ENCODE measurements around the gene DRD1.
A peak's percentile ranks its signal among the peaks of the same experiment; 100 is the strongest.

The DRD1 gene

DNA sequence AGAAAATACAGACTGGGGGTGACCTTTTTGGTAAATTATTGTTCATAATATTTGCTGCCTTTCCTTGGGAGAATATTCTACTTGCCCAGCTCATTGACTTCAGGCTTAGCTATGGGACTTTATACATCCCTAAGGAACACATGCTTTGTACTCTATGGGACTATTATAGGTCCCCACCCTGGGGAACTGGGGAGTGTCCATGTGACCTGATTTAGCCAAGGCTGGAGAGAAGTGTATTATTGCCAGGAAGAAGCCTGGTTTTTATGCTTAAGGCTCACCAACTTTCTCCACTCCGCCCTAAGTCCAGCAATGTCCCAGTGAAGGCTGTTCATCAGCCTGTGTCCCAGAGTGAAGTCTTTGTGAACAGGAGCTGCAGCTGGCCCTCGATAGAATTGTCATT lies 16.6 kb upstream of the DRD1 start:
- no peak for ATAC-seq

DNA sequence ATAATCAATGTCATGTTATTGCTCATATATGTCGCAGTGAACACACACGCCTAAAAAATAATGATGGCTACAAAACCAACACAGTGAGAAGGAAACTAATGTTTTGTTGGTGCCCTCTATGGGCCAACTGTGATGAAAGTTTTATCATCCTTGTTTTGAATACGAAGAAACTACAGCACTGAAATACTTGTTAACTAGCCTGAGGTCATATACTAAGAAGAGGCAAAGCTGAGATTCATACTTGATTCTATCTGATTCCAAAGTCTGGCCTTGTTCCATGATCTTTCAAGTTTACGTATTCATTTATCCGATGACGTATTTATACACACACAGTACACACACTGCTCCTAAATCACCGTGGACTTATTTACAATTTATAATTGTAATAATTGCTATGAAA lies 16.1 kb upstream of the DRD1 start:
- TF ChIP-seq PPARA (CRISPR knock-in tag; IDR thresholded peaks at IDR 0.05; ENCODE audit: borderline replicate concordance), result no peak
- no peak for TF ChIP-seq ZNF8 (CRISPR knock-in tag; IDR thresholded peaks at IDR 0.05)
- TF ChIP-seq BACH2 (CRISPR knock-in tag; IDR thresholded peaks at IDR 0.05; ENCODE audit: borderline replicate concordance), result no peak
- no peak for TF ChIP-seq ZFP3 (CRISPR knock-in tag; IDR thresholded peaks at IDR 0.05)
- TF ChIP-seq ARNTL (CRISPR knock-in tag; IDR thresholded peaks at IDR 0.05; ENCODE audit: borderline replicate concordance, low read depth), result no peak
- no peak for TF ChIP-seq TCF4 (CRISPR knock-in tag; IDR thresholded peaks at IDR 0.05; ENCODE audit: borderline replicate concordance)
- no peak for TF ChIP-seq ESRRG (CRISPR knock-in tag; IDR thresholded peaks at IDR 0.05)
- no peak for TF ChIP-seq CSDC2 (CRISPR knock-in tag; IDR thresholded peaks at IDR 0.05)
- TF ChIP-seq, protein P1, sequence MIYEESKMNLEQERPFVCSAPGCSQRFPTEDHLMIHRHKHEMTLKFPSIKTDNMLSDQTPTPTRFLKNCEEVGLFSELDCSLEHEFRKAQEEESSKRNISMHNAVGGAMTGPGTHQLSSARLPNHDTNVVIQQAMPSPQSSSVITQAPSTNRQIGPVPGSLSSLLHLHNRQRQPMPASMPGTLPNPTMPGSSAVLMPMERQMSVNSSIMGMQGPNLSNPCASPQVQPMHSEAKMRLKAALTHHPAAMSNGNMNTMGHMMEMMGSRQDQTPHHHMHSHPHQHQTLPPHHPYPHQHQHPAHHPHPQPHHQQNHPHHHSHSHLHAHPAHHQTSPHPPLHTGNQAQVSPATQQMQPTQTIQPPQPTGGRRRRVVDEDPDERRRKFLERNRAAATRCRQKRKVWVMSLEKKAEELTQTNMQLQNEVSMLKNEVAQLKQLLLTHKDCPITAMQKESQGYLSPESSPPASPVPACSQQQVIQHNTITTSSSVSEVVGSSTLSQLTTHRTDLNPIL (CRISPR knock-in tag; IDR thresholded peaks at IDR 0.05; ENCODE audit: low read depth), result no peak
- TF ChIP-seq ZFP30 (CRISPR knock-in tag; IDR thresholded peaks at IDR 0.05), result no peak
- no peak for TF ChIP-seq RARB (CRISPR knock-in tag; IDR thresholded peaks at IDR 0.05)
- TF ChIP-seq, protein P2, sequence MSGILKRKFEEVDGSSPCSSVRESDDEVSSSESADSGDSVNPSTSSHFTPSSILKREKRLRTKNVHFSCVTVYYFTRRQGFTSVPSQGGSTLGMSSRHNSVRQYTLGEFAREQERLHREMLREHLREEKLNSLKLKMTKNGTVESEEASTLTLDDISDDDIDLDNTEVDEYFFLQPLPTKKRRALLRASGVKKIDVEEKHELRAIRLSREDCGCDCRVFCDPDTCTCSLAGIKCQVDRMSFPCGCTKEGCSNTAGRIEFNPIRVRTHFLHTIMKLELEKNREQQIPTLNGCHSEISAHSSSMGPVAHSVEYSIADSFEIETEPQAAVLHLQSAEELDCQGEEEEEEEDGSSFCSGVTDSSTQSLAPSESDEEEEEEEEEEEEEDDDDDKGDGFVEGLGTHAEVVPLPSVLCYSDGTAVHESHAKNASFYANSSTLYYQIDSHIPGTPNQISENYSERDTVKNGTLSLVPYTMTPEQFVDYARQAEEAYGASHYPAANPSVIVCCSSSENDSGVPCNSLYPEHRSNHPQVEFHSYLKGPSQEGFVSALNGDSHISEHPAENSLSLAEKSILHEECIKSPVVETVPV (CRISPR knock-in tag; IDR thresholded peaks at IDR 0.05), result no peak
- TF ChIP-seq, protein P3, sequence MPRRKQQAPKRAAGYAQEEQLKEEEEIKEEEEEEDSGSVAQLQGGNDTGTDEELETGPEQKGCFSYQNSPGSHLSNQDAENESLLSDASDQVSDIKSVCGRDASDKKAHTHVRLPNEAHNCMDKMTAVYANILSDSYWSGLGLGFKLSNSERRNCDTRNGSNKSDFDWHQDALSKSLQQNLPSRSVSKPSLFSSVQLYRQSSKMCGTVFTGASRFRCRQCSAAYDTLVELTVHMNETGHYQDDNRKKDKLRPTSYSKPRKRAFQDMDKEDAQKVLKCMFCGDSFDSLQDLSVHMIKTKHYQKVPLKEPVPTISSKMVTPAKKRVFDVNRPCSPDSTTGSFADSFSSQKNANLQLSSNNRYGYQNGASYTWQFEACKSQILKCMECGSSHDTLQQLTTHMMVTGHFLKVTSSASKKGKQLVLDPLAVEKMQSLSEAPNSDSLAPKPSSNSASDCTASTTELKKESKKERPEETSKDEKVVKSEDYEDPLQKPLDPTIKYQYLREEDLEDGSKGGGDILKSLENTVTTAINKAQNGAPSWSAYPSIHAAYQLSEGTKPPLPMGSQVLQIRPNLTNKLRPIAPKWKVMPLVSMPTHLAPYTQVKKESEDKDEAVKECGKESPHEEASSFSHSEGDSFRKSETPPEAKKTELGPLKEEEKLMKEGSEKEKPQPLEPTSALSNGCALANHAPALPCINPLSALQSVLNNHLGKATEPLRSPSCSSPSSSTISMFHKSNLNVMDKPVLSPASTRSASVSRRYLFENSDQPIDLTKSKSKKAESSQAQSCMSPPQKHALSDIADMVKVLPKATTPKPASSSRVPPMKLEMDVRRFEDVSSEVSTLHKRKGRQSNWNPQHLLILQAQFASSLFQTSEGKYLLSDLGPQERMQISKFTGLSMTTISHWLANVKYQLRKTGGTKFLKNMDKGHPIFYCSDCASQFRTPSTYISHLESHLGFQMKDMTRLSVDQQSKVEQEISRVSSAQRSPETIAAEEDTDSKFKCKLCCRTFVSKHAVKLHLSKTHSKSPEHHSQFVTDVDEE (CRISPR knock-in tag; IDR thresholded peaks at IDR 0.05), result no peak
- no peak for TF ChIP-seq GLIS3 (CRISPR knock-in tag; IDR thresholded peaks at IDR 0.05)
- TF ChIP-seq SNAI2 (CRISPR knock-in tag; IDR thresholded peaks at IDR 0.05), result no peak
- no peak for TF ChIP-seq ZNF70 (CRISPR knock-in tag; IDR thresholded peaks at IDR 0.05)
- ATAC-seq, result peak; percentile 60

More for the DNA sequence above, 16.6 kb upstream of the DRD1 start:
- no peak for TF ChIP-seq BACH2 (CRISPR knock-in tag; IDR thresholded peaks at IDR 0.05; ENCODE audit: borderline replicate concordance)
- no peak for TF ChIP-seq TCF4 (CRISPR knock-in tag; IDR thresholded peaks at IDR 0.05; ENCODE audit: borderline replicate concordance)
- TF ChIP-seq, protein P1 (CRISPR knock-in tag; IDR thresholded peaks at IDR 0.05; ENCODE audit: low read depth), result no peak
- TF ChIP-seq, protein P2 (CRISPR knock-in tag; IDR thresholded peaks at IDR 0.05), result no peak

DNA sequence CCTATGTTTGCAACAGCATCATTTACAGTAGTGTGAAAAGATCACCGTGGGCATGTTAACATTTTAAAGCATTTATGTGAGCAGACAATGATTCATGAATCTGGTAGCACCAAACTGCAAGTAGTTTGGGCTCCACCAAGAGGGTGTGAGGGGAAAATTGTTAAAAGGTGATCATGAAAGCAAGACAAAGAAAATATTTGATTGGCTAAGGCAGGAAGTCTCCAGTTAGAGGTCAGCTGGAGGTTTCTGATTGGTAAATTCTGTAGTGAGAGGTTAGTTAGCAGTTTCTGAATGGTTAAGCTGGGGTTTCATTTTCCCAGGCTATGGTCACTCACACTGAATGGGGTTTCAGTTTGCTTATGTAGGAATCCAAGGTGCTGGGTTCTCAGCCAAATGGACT lies 13.5 kb upstream of the DRD1 start:
- no peak for ATAC-seq
- TF ChIP-seq ZC3H10 (CRISPR knock-in tag; IDR thresholded peaks at IDR 0.05) (no peak), TCF4 (CRISPR knock-in tag; IDR thresholded peaks at IDR 0.05; ENCODE audit: borderline replicate concordance) (no peak), OSR1 (CRISPR knock-in tag; IDR thresholded peaks at IDR 0.05) (no peak), SNAI2 (CRISPR knock-in tag; IDR thresholded peaks at IDR 0.05) (no peak), RARB (CRISPR knock-in tag; IDR thresholded peaks at IDR 0.05) (no peak), ZNF565 (CRISPR knock-in tag; conservative IDR thresholded peaks at IDR 0.05; ENCODE audit: low read depth) (no peak), BACH2 (CRISPR knock-in tag; IDR thresholded peaks at IDR 0.05; ENCODE audit: borderline replicate concordance) (no peak), ESRRG (CRISPR knock-in tag; IDR thresholded peaks at IDR 0.05) (no peak), TOX (CRISPR knock-in tag; IDR thresholded peaks at IDR 0.05; ENCODE audit: borderline replicate concordance) (no peak), ISL1 (CRISPR knock-in tag; IDR thresholded peaks at IDR 0.05) (no peak), ZNF70 (CRISPR knock-in tag; IDR thresholded peaks at IDR 0.05) (no peak), ZNF8 (CRISPR knock-in tag; IDR thresholded peaks at IDR 0.05) (no peak), CSDC2 (CRISPR knock-in tag; IDR thresholded peaks at IDR 0.05) (no peak), ZFP30 (CRISPR knock-in tag; IDR thresholded peaks at IDR 0.05) (no peak), PPARA (CRISPR knock-in tag; IDR thresholded peaks at IDR 0.05; ENCODE audit: borderline replicate concordance) (no peak)
- TF ChIP-seq, protein P4, sequence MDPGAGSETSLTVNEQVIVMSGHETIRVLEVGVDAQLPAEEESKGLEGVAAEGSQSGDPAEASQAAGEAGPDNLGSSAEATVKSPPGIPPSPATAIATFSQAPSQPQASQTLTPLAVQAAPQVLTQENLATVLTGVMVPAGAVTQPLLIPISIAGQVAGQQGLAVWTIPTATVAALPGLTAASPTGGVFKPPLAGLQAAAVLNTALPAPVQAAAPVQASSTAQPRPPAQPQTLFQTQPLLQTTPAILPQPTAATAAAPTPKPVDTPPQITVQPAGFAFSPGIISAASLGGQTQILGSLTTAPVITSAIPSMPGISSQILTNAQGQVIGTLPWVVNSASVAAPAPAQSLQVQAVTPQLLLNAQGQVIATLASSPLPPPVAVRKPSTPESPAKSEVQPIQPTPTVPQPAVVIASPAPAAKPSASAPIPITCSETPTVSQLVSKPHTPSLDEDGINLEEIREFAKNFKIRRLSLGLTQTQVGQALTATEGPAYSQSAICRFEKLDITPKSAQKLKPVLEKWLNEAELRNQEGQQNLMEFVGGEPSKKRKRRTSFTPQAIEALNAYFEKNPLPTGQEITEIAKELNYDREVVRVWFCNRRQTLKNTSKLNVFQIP (CRISPR knock-in tag; IDR thresholded peaks at IDR 0.05; ENCODE audit: borderline replicate concordance, low read depth), result no peak
- TF ChIP-seq, protein P2 (CRISPR knock-in tag; IDR thresholded peaks at IDR 0.05), result no peak
- TF ChIP-seq, protein P1 (CRISPR knock-in tag; IDR thresholded peaks at IDR 0.05; ENCODE audit: low read depth), result no peak
